Measurements from ENCODE around the gene SASS6. TPM values are rescaled to one million over a fixed set of nuclear protein-coding genes. Genes with fewer than 3 reads are reported as not detected.

The SASS6 gene
- total RNA-seq, 1 experiment from 2014 or later = 16.8 TPM

DNA sequence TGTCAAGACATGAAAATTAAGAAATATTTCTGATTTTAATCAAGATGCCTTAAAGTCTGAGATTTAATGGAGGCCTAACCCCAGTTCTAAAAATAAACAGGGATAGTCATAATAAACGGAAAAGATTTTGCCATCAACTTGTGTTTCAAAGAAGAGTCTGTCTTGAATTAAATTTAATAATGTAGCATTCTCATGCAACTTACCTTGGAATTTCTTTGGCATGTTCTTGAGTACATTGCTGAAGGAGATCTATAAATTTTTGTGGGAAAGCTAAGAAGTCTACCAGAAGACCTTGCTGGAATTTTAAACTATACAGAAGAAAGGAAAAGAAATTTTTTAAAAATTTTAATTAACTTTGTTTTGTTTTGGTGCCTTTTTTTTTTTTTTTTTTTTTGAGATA is 10.6 kb downstream of the SASS6 start:
- no peaks in the 10 kb centered on the region for H3K9me3 ChIP-seq (ENCODE audit: low read depth, low read length, poor library complexity, severe bottlenecking)
- H3K36me3 ChIP-seq (ENCODE audit: insufficient read depth, low read length, poor library complexity, severe bottlenecking) = no peaks in the 10 kb centered on the region
- ChIA-PET POLR2A (ENCODE audit: low non-redundant PET) (no interaction called here), CTCF (interaction anchor here (0.7 kb wide), 1 partner anchor 15 kb away, joined by 3 read pairs; no protein-coding TSS in a partner anchor)
- no peaks in the 10 kb centered on the region for H3K27me3 ChIP-seq (replicated peaks; ENCODE audit: insufficient read depth, low read depth, low read length, poor library complexity)
- intact Hi-C loops (cut with micrococcal nuclease; ENCODE audit: unreplicated experiment) = no loop called here
- H3K4me3 ChIP-seq (ENCODE audit: low read depth, low read length, poor library complexity, severe bottlenecking) = no peak overlapping the region
- BruUV-seq (replicated peaks) = no TSS peak
- no peak for DNase-seq (ENCODE audit: low spot score)
- TF ChIP-seq EZH2 (IDR thresholded peaks at IDR 0.05; ENCODE audit: borderline replicate concordance, low read depth, low read length, poor library complexity, severe bottlenecking) = no peak
- TF ChIP-seq, protein P1, sequence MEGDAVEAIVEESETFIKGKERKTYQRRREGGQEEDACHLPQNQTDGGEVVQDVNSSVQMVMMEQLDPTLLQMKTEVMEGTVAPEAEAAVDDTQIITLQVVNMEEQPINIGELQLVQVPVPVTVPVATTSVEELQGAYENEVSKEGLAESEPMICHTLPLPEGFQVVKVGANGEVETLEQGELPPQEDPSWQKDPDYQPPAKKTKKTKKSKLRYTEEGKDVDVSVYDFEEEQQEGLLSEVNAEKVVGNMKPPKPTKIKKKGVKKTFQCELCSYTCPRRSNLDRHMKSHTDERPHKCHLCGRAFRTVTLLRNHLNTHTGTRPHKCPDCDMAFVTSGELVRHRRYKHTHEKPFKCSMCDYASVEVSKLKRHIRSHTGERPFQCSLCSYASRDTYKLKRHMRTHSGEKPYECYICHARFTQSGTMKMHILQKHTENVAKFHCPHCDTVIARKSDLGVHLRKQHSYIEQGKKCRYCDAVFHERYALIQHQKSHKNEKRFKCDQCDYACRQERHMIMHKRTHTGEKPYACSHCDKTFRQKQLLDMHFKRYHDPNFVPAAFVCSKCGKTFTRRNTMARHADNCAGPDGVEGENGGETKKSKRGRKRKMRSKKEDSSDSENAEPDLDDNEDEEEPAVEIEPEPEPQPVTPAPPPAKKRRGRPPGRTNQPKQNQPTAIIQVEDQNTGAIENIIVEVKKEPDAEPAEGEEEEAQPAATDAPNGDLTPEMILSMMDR (conservative IDR thresholded peaks at IDR 0.05; ENCODE audit: low read depth, low read length) = no peak
- H3K27ac ChIP-seq (ENCODE audit: low read depth, low read length, poor library complexity, severe bottlenecking) = no peak overlapping the region
- H3K4me1 ChIP-seq (ENCODE audit: insufficient read depth, low read length, poor library complexity, severe bottlenecking) = no peaks in the 10 kb centered on the region

DNA sequence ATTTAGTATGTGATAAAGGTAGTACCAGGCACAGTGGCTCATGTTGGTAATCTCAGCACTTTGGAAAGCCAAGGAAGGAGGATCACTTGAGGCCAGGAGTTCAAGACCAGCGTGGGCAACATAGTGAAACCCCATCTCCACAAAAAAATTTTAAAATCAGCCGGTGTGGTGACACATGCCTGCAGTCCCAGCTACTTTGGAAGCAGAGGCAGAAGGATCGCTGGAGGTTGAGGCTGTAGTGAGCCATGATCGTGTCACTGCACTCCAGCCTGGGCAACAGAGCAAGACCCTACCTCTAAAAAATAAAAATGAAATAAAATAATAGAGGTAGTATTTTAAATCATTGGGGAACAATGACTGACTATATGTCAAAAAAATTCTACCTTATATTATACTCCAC is 17.2 kb downstream of the SASS6 start:
- no peaks in the 10 kb centered on the region for H3K27me3 ChIP-seq (replicated peaks; ENCODE audit: insufficient read depth, low read depth, low read length, poor library complexity)
- H3K4me1 ChIP-seq (ENCODE audit: insufficient read depth, low read length, poor library complexity, severe bottlenecking) = no peaks in the 10 kb centered on the region
- peaks cover under 1% of the 10 kb centered on the region for H3K36me3 ChIP-seq (ENCODE audit: insufficient read depth, low read length, poor library complexity, severe bottlenecking)
- no peak overlapping the region for H3K4me3 ChIP-seq (ENCODE audit: low read depth, low read length, poor library complexity, severe bottlenecking)
- BruUV-seq (replicated peaks) = no TSS peak
- ChIA-PET POLR2A (ENCODE audit: low non-redundant PET) (no interaction called here), CTCF (no interaction called here)
- DNase-seq (ENCODE audit: low spot score) = no peak
- TF ChIP-seq EZH2 (IDR thresholded peaks at IDR 0.05; ENCODE audit: borderline replicate concordance, low read depth, low read length, poor library complexity, severe bottlenecking) = no peak
- TF ChIP-seq, protein P1 (conservative IDR thresholded peaks at IDR 0.05; ENCODE audit: low read depth, low read length) = no peak
- H3K9me3 ChIP-seq (ENCODE audit: low read depth, low read length, poor library complexity, severe bottlenecking) = no peaks in the 10 kb centered on the region
- intact Hi-C loops (cut with micrococcal nuclease; ENCODE audit: unreplicated experiment) = no loop called here
- H3K27ac ChIP-seq (ENCODE audit: low read depth, low read length, poor library complexity, severe bottlenecking) = no peak overlapping the region

DNA sequence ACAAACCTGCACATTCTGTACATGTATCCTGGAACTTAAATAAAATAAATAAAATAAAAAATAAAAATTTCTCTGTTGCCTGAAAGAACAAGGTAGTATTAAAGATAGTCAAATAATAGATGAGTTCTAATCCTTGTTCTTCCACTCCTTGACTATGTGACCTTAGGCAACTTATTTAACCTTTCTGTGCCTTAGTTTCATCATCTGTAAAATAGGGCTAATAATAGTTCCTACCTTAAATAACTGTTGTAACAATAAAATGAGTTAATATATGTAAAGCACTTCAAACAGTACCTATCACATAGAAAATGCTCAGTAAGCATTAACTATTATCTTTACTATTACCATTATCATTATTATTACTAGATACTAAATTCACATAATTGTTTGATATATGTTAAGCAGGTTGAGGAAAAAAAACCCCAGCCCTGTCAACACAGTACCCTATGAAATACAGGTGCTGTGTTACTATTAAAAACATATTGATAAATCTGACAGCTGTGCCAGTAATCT is 23.1 kb downstream of the SASS6 start:
- intact Hi-C loops (cut with micrococcal nuclease; ENCODE audit: unreplicated experiment) = no loop called here
- no peak for DNase-seq (ENCODE audit: low spot score)
- H3K27ac ChIP-seq (ENCODE audit: low read depth, low read length, poor library complexity, severe bottlenecking) = no peak overlapping the region
- H3K27me3 ChIP-seq (replicated peaks; ENCODE audit: insufficient read depth, low read depth, low read length, poor library complexity) = no peaks in the 10 kb centered on the region
- H3K4me3 ChIP-seq (ENCODE audit: low read depth, low read length, poor library complexity, severe bottlenecking) = no peak overlapping the region
- CTCF ChIA-PET = no interaction called here
- no peaks in the 10 kb centered on the region for H3K9me3 ChIP-seq (ENCODE audit: low read depth, low read length, poor library complexity, severe bottlenecking)
- TF ChIP-seq, protein P1 (conservative IDR thresholded peaks at IDR 0.05; ENCODE audit: low read depth, low read length) = no peak
- no TSS peak for BruUV-seq (replicated peaks)
- no peaks in the 10 kb centered on the region for H3K4me1 ChIP-seq (ENCODE audit: insufficient read depth, low read length, poor library complexity, severe bottlenecking)
- POLR2A ChIA-PET (ENCODE audit: low non-redundant PET) = no interaction called here
- peaks cover 33% of the 10 kb centered on the region for H3K36me3 ChIP-seq (ENCODE audit: insufficient read depth, low read length, poor library complexity, severe bottlenecking)
